Stimulated activated CD4-positive, alpha-beta T cell treated with anti-CD3 and anti-CD28 coated beads, Interleukin-12 subunit alpha, Interleukin-12 subunit beta, amount 100 ng/mL, for 24 hours (primary cell): ENCODE measurements around the gene DNAJC17.

Experiments used
- DNase-seq, 2 experiments: peaks; one replicate each; pipeline ENCODE4 v3.0.0-alpha.2; 2020; ENCODE audit warnings: low read depth in 2 of 2

DNAJC17 gene

GRCh38 chr15:40807028-40807887 lies at the start of gene DNAJC17, which contains the start of gene ZFYVE19:
Gene DNAJC17, minus strand, starts transcription at chr15:40807473. Its CDS starts 27 bp downstream, at chr15:40807446.
Gene ZFYVE19, plus strand, starts transcription at chr15:40807089. Its CDS starts 501 bp downstream, at chr15:40807590.
- DNase-seq = peak; percentile 88 to 94

- DNase-seq = no peak
Measured at GRCh38 chr15:40856746-40857145, 49.5 kb upstream of the DNAJC17 start.

- no peak for DNase-seq
Measured at GRCh38 chr15:40855706-40856234, 48.5 kb upstream of the DNAJC17 start.

- DNase-seq = no peak
Measured at GRCh38 chr15:40854161-40854560, 46.9 kb upstream of the DNAJC17 start.

- DNase-seq = no peak
Measured at GRCh38 chr15:40853241-40853890, 46.1 kb upstream of the DNAJC17 start.

GRCh38 chr15:40852529-40852928 lies 45.3 kb upstream of the DNAJC17 start:
- no peak for DNase-seq

- DNase-seq = no peak
Measured at GRCh38 chr15:40850576-40851112, 43.4 kb upstream of the DNAJC17 start.

GRCh38 chr15:40847223-40847961 lies 40.1 kb upstream of the DNAJC17 start:
- no peak for DNase-seq

GRCh38 chr15:40846841-40847222 lies 39.6 kb upstream of the DNAJC17 start:
- no peak for DNase-seq

- DNase-seq = no peak
Measured at GRCh38 chr15:40845511-40846284, 38.4 kb upstream of the DNAJC17 start.

- no peak for DNase-seq
Measured at GRCh38 chr15:40845036-40845435, 37.8 kb upstream of the DNAJC17 start.

- DNase-seq = peak in 1 of 2 experiments; percentile 14
Measured at GRCh38 chr15:40844696-40845030, 37.4 kb upstream of the DNAJC17 start.

- peak; percentile 43 to 73 for DNase-seq
Measured at GRCh38 chr15:40843885-40844695, 36.8 kb upstream of the DNAJC17 start, which contains the start of gene SPINT1. Gene SPINT1, plus strand, starts transcription at chr15:40844048. Its CDS starts 507 bp downstream, at chr15:40844555.

GRCh38 chr15:40843261-40843884 lies 36.1 kb upstream of the DNAJC17 start:
- DNase-seq = no peak

GRCh38 chr15:40841741-40842140 lies 34.5 kb upstream of the DNAJC17 start:
- DNase-seq = no peak

GRCh38 chr15:40838756-40839155 lies 31.5 kb upstream of the DNAJC17 start:
- no peak for DNase-seq

GRCh38 chr15:40836020-40836419 lies 28.7 kb upstream of the DNAJC17 start:
- DNase-seq = no peak

GRCh38 chr15:40832903-40833302 lies 25.6 kb upstream of the DNAJC17 start:
- no peak for DNase-seq

GRCh38 chr15:40831861-40832260 lies 24.6 kb upstream of the DNAJC17 start:
- DNase-seq = no peak

- DNase-seq = no peak
Measured at GRCh38 chr15:40830884-40831283, 23.6 kb upstream of the DNAJC17 start.
